Measurements from ENCODE around the gene MARCHF11.

DNA sequence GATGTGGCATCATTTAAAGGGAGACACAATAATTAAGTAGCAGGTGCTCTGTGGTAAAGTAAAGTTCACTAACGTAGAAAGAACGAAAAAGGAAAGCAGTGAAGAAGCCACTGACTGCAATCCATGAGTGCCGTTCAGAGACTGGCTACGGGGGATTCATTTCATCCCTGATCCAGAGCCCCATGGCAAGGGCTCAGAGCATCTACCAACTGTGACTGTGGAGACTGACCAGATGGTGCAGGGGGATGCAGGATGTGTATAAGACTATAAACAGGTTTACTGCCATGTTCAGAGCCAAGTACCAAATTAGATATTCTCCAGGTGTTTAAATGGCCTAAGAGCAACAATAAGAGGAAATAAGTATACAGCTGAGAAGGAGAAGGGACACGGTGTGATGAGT, 47.7 kb downstream of the MARCHF11 start:
- TF ChIP-seq CTCF (IDR thresholded peaks at IDR 0.05 in 2 of 3, conservative IDR thresholded peaks at IDR 0.05 in 1 of 3; ENCODE audit: borderline replicate concordance in 1 of 3, insufficient read depth in 1 of 3, low read depth in 2 of 3, low read length in 2 of 3) (no peak), YY1 (IDR thresholded peaks at IDR 0.05; ENCODE audit: extremely low read depth, insufficient replicate concordance, low read depth, low read length) (no peak), REST (IDR thresholded peaks at IDR 0.05; ENCODE audit: low read depth) (no peak), JUND (IDR thresholded peaks at IDR 0.05) (no peak), ELF1 (IDR thresholded peaks at IDR 0.05; ENCODE audit: borderline replicate concordance, low read depth) (no peak), EZH2phosphoT487 (IDR thresholded peaks at IDR 0.05; ENCODE audit: borderline replicate concordance) (no peak), POLR2A (IDR thresholded peaks at IDR 0.05; ENCODE audit: borderline replicate concordance, extremely low read depth, insufficient read depth, insufficient read length) (no peak), TCF7L2 (IDR thresholded peaks at IDR 0.05; ENCODE audit: borderline replicate concordance, extremely low read depth, insufficient read depth, insufficient read length) (no peak), CEBPB (IDR thresholded peaks at IDR 0.05; ENCODE audit: low read depth) (no peak), ZFX (IDR thresholded peaks at IDR 0.05) (no peak), RAD21 (IDR thresholded peaks at IDR 0.05; ENCODE audit: low read depth) (no peak)

Data from HCT116 (cell line).